PC-9 (cell line): ENCODE measurements around the gene ENTHD1.

Experiments used
- EZH2 ChIP-seq: fragments of 200-600 bp; sonication (generic); IDR thresholded peaks from 2 replicates; pipeline ENCODE4 v1.8.0; 2017; ENCODE audit warnings: antibody characterized with exemption, low read depth
- TF ChIP-seq, protein P1 (sequence below): fragments of 200-600 bp; sonication (generic); conservative IDR thresholded peaks from 2 replicates; pipeline ENCODE4 v1.6.1; 2017; ENCODE audit warnings: mixed run types, antibody characterized with exemption, mild to moderate bottlenecking, moderate library complexity

DNA sequence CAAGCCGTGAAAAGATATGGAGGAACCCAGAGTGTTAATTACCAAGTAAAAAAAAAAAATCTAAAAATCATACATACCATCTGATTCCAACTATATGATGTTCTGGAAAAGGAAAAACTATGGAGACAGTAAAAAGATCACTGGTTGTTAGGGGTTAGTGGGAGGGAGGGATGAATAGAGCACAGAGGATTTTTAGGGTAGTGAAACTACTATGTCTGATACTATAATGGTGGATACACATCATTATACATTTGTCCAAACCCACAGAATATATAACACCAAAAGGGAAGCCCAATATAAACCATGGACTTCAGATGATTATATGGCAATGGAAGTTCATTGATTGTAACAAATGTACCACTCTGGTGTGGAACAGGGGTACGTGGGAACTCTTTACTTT is 74.1 kb downstream of the ENTHD1 start:
- TF ChIP-seq, protein P1, sequence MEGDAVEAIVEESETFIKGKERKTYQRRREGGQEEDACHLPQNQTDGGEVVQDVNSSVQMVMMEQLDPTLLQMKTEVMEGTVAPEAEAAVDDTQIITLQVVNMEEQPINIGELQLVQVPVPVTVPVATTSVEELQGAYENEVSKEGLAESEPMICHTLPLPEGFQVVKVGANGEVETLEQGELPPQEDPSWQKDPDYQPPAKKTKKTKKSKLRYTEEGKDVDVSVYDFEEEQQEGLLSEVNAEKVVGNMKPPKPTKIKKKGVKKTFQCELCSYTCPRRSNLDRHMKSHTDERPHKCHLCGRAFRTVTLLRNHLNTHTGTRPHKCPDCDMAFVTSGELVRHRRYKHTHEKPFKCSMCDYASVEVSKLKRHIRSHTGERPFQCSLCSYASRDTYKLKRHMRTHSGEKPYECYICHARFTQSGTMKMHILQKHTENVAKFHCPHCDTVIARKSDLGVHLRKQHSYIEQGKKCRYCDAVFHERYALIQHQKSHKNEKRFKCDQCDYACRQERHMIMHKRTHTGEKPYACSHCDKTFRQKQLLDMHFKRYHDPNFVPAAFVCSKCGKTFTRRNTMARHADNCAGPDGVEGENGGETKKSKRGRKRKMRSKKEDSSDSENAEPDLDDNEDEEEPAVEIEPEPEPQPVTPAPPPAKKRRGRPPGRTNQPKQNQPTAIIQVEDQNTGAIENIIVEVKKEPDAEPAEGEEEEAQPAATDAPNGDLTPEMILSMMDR, result no peak
- TF ChIP-seq EZH2, result no peak
